A673 (cell line): ENCODE results near the gene RPL10A. TPM values are rescaled to one million over a fixed set of nuclear protein-coding genes. Genes with fewer than 3 reads are reported as not detected.

ENCODE experiments used
- BruUV-seq: library from RNA; stranded (reverse); fragments of 400-500 nt; replicated peaks from 2 replicates; lab custom pipeline; 2021; lab: Mats Ljungman, UMichigan
- CTCF ChIA-PET: fragments of 300-600 bp; sonication (Branson Sonifier 250); formaldehyde crosslinking; loops from one replicate; lab custom pipeline; 2022; ENCODE audit warnings: antibody characterized with exemption; lab: Charles Lee
- POLR2A ChIA-PET: fragments of 300-600 bp; sonication (Branson Sonifier 250); formaldehyde crosslinking; loops from one replicate; lab custom pipeline; 2022; ENCODE audit warnings: antibody characterized with exemption; ENCODE audit not compliant: low non-redundant PET; lab: Charles Lee
- DNase-seq: peaks from one replicate; pipeline ENCODE4 v3.0.0-alpha.2; 2015; ENCODE audit warnings: low spot score
- H3K27ac ChIP-seq: fragments of 200-600 bp; sonication (generic); 2 replicates; pipeline ENCODE4 v1.5.1; 2016; ENCODE audit warnings: mixed run types, low read depth, mild to moderate bottlenecking, mixed read lengths, antibody characterized with exemption, low read length; ENCODE audit not compliant: poor library complexity, severe bottlenecking
- H3K27me3 ChIP-seq: fragments of 200-600 bp; sonication (generic); replicated peaks from 2 replicates; pipeline ENCODE4 v1.6.1; 2017; ENCODE audit warnings: mixed run types, low read depth, mild to moderate bottlenecking, mixed read lengths, antibody characterized with exemption, low read length; ENCODE audit not compliant: insufficient read depth, poor library complexity
- H3K36me3 ChIP-seq: fragments of 200-600 bp; sonication (generic); 2 replicates; pipeline ENCODE4 v1.6.1; 2016; ENCODE audit warnings: mixed run types, mild to moderate bottlenecking, mixed read lengths, antibody characterized with exemption, low read length; ENCODE audit not compliant: insufficient read depth, poor library complexity, severe bottlenecking
- H3K4me1 ChIP-seq: fragments of 200-600 bp; sonication (generic); 2 replicates; pipeline ENCODE4 v1.6.1; 2017; ENCODE audit warnings: mixed run types, mild to moderate bottlenecking, mixed read lengths, antibody characterized with exemption, low read length; ENCODE audit not compliant: insufficient read depth, poor library complexity, severe bottlenecking
- H3K4me3 ChIP-seq: fragments of 200-600 bp; sonication (generic); 2 replicates; pipeline ENCODE4 v1.5.1; 2016; ENCODE audit warnings: low read depth, mixed run types, mild to moderate bottlenecking, mixed read lengths, low read length; ENCODE audit not compliant: poor library complexity, severe bottlenecking
- H3K9me3 ChIP-seq: fragments of 200-600 bp; sonication (generic); 2 replicates; pipeline ENCODE4 v1.6.1; 2016; ENCODE audit warnings: mixed run types, low read depth, mild to moderate bottlenecking, mixed read lengths, antibody characterized with exemption, low read length; ENCODE audit not compliant: poor library complexity, severe bottlenecking
- EZH2 ChIP-seq: fragments of 200-600 bp; sonication (generic); IDR thresholded peaks from 2 replicates; pipeline ENCODE4 v1.6.1; 2017; ENCODE audit warnings: borderline replicate concordance, low read depth, mild to moderate bottlenecking, mixed read lengths, antibody characterized with exemption, low read length; ENCODE audit not compliant: poor library complexity, severe bottlenecking
- intact Hi-C: fragments of 100-400 bp; cut with micrococcal nuclease; formaldehyde crosslinking; loops from one replicate; pipeline ENCODE4 v1.10.0; 2022; ENCODE audit not compliant: unreplicated experiment
- total RNA-seq: library from RNA; stranded (reverse); gene quantifications from 2 replicates; pipeline ENCODE4 v1.2.3, GENCODE V29; 2021
- TF ChIP-seq, protein P1 (sequence below): fragments of 300-800, 200-600 bp; sonication (generic); conservative IDR thresholded peaks from 2 replicates; pipeline ENCODE4 v1.5.1; 2017; ENCODE audit warnings: low read depth, mild to moderate bottlenecking, antibody characterized with exemption, low read length, moderate library complexity, mixed read lengths

RPL10A gene
- total RNA-seq, 1 experiment from 2014 or later: 1,064 TPM

DNA sequence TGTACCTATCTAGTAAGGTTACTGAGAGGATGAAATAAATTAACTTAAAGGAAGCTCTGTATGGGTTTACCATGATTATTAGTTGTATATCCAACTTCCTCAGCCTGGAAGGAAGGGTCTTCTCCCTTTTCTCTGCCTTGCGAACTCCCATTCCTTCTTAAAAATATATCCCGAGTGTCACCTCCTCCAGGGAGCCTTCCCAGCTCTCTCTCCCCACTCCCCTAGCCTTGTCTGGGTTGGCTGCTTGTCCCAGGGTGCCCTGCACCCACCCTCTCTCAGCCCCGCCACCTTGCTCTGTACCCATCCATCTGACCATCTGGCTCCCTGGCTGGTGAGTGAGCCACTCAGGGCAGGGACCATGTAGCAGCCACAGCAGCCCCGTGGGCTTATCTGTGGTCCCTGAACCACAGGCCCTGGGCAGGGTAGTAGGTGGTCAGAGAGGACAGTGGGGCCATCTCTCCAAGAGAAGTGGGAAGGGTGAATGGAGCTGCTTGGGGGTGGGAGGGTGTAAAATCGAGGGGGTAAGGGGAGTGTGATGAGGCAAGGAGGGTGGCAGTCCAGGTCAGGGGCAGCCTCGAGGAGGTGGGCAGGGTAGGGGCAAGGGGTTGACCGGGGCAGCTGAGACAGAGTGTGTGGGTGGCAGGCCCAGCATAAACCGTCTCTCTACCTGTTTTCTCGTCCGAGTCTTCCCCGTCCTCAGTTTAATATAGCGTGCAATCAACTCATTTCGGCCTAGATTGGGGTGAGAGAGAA is 15.9 kb downstream of the RPL10A start:
- intact Hi-C loops: no loop called here
- POLR2A ChIA-PET: no interaction called here
- CTCF ChIA-PET: no interaction called here

DNA sequence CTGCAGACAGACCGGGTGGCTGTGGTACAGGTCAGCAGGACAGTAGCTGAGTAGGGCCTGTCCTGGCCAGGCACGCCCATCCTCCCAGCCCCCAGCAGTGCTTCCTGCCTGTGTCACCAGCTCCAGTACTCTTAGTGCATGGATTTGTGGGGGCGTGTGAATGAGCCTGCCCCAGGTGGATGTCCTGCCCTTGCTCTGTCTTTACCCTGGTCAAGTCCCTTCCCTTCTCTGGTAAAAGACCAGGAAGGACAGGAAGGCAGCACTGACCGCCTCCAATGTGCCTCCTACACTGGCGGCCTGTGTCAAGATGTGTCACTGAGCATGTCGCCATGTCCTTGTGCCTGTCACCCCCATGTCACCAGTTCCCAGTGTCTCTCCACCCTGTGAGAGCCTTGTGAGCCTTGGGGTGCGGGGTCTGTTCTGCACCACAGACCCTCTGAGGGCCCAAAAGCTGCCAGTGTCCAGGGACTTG is 16.8 kb downstream of the RPL10A start:
- no peak for DNase-seq
- Histone ChIP-seq H3K27ac (peak overlapping the region; percentile 35), H3K4me3 (no peak overlapping the region), H3K27me3 (no peaks in the 10 kb centered on the region), H3K36me3 (no peaks in the 10 kb centered on the region), H3K4me1 (peaks cover 29% of the 10 kb centered on the region), H3K9me3 (no peaks in the 10 kb centered on the region)
- intact Hi-C loops: no loop called here
- POLR2A ChIA-PET: no interaction called here
- TF ChIP-seq, protein P1, sequence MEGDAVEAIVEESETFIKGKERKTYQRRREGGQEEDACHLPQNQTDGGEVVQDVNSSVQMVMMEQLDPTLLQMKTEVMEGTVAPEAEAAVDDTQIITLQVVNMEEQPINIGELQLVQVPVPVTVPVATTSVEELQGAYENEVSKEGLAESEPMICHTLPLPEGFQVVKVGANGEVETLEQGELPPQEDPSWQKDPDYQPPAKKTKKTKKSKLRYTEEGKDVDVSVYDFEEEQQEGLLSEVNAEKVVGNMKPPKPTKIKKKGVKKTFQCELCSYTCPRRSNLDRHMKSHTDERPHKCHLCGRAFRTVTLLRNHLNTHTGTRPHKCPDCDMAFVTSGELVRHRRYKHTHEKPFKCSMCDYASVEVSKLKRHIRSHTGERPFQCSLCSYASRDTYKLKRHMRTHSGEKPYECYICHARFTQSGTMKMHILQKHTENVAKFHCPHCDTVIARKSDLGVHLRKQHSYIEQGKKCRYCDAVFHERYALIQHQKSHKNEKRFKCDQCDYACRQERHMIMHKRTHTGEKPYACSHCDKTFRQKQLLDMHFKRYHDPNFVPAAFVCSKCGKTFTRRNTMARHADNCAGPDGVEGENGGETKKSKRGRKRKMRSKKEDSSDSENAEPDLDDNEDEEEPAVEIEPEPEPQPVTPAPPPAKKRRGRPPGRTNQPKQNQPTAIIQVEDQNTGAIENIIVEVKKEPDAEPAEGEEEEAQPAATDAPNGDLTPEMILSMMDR: no peak
- TF ChIP-seq EZH2: no peak
- BruUV-seq: no TSS peak
- CTCF ChIA-PET: no interaction called here

More for the DNA sequence above, 15.9 kb downstream of the RPL10A start:
- TF ChIP-seq, protein P1: no peak
- no peak for TF ChIP-seq EZH2
- H3K27ac ChIP-seq: no peak overlapping the region
- no TSS peak for BruUV-seq
- H3K4me1 ChIP-seq: peaks cover 22% of the 10 kb centered on the region
- no peaks in the 10 kb centered on the region for H3K36me3 ChIP-seq
- no peak overlapping the region for H3K4me3 ChIP-seq
- no peaks in the 10 kb centered on the region for H3K9me3 ChIP-seq
- no peaks in the 10 kb centered on the region for H3K27me3 ChIP-seq
- no peak for DNase-seq

DNA sequence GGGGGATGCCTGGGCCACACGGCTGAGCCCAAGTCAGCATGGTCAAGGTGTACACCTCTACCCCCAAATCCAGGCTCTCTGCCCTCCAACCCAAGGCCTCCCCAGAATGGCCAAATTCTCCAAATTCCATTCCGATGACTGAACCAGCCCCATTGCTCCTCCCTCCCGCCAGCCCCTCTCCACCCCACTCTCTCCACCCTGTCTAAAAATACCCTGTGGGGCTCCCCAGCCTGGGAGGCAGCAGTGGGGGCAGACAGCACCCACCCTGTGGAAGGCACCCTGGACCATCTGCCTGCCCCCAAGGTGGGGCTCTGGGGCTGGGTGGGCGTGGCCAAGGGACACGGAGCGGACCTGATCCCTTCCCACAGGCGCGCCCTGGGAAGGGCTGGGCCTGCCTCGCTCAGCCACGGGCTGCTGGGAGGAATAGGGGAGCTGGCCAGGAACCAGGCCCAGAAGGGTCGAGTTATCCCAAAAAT is 17.2 kb downstream of the RPL10A start:
- intact Hi-C loops: no loop called here
- POLR2A ChIA-PET: no interaction called here
- H3K9me3 ChIP-seq: no peaks in the 10 kb centered on the region
- no peaks in the 10 kb centered on the region for H3K36me3 ChIP-seq
- H3K4me1 ChIP-seq: peaks cover 34% of the 10 kb centered on the region
- CTCF ChIA-PET: no interaction called here
- no peak for TF ChIP-seq EZH2
- TF ChIP-seq, protein P1: no peak
- peak overlapping the region; percentile 35 for H3K27ac ChIP-seq
- DNase-seq: no peak
- H3K4me3 ChIP-seq: no peak overlapping the region
- BruUV-seq: no TSS peak
- no peaks in the 10 kb centered on the region for H3K27me3 ChIP-seq
